NCI-H2196 (cell line): ENCODE data around the gene ULBP2.
"Not testable (repeated sequence)": the region's sequence is repeated elsewhere in the genome, so short reads cannot be mapped to it uniquely, and the experiment has no call there.

Experiments used
- DNase-seq: peaks from one replicate; lab custom pipeline; 2025; ENCODE audit not compliant: unreplicated experiment; lab: John Stamatoyannopoulos, UW

ULBP2 gene

GRCh38 chr6:149908480-149908879 is 33.3 kb upstream of the ULBP2 start:
- DNase-seq, result not testable (repeated sequence)

GRCh38 chr6:149909701-149910470 is 31.9 kb upstream of the ULBP2 start:
- DNase-seq, result no peak

- DNase-seq, result no peak
Observed at GRCh38 chr6:149910721-149911151, 31.1 kb upstream of the ULBP2 start.

GRCh38 chr6:149912680-149913079 is 29.1 kb upstream of the ULBP2 start:
- not testable (repeated sequence) for DNase-seq

GRCh38 chr6:149913085-149913484 is 28.7 kb upstream of the ULBP2 start:
- DNase-seq, result no peak

- DNase-seq, result no peak
Observed at GRCh38 chr6:149913540-149914240, 28.1 kb upstream of the ULBP2 start.

- no peak for DNase-seq
Observed at GRCh38 chr6:149915970-149916865, 25.6 kb upstream of the ULBP2 start.

- DNase-seq, result no peak
Observed at GRCh38 chr6:149917679-149918078, 24.1 kb upstream of the ULBP2 start.

GRCh38 chr6:149918151-149918905 is 23.5 kb upstream of the ULBP2 start:
- no peak for DNase-seq

- DNase-seq, result not testable (repeated sequence)
Observed at GRCh38 chr6:149919126-149919833, 22.5 kb upstream of the ULBP2 start.

GRCh38 chr6:149919834-149920225 is 22.0 kb upstream of the ULBP2 start:
- no peak for DNase-seq

- no peak for DNase-seq
Observed at GRCh38 chr6:149921361-149921760, 20.5 kb upstream of the ULBP2 start.

GRCh38 chr6:149922091-149922490 is 19.7 kb upstream of the ULBP2 start:
- DNase-seq, result not testable (repeated sequence)

- DNase-seq, result peak; percentile 59
Observed at GRCh38 chr6:149922642-149923326, 19.0 kb upstream of the ULBP2 start, which contains the start of gene RAET1G. TSS of gene RAET1G (minus strand) at chr6:149923121. CDS start at chr6:149923010, 111 bp downstream.

- no peak for DNase-seq
Observed at GRCh38 chr6:149923327-149923986, 18.4 kb upstream of the ULBP2 start.

GRCh38 chr6:149924206-149924932 is 17.4 kb upstream of the ULBP2 start:
- no peak for DNase-seq

- DNase-seq, result no peak
Observed at GRCh38 chr6:149924933-149925252, 16.9 kb upstream of the ULBP2 start.

- no peak for DNase-seq
Observed at GRCh38 chr6:149925253-149925973, 16.4 kb upstream of the ULBP2 start.
